Smooth muscle cell of the brain vasculature (primary cell): ENCODE results near the gene CDC123.
"Not testable (repeated sequence)": the region's sequence is repeated elsewhere in the genome, so short reads cannot be mapped to it uniquely, and the experiment has no call there.

Source experiments
- DNase-seq: peaks from one replicate; pipeline ENCODE4 v3.0.0-alpha.2; 2012; ENCODE audit warnings: low read depth, low spot score

The CDC123 gene, protein sequence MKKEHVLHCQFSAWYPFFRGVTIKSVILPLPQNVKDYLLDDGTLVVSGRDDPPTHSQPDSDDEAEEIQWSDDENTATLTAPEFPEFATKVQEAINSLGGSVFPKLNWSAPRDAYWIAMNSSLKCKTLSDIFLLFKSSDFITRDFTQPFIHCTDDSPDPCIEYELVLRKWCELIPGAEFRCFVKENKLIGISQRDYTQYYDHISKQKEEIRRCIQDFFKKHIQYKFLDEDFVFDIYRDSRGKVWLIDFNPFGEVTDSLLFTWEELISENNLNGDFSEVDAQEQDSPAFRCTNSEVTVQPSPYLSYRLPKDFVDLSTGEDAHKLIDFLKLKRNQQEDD

DNA sequence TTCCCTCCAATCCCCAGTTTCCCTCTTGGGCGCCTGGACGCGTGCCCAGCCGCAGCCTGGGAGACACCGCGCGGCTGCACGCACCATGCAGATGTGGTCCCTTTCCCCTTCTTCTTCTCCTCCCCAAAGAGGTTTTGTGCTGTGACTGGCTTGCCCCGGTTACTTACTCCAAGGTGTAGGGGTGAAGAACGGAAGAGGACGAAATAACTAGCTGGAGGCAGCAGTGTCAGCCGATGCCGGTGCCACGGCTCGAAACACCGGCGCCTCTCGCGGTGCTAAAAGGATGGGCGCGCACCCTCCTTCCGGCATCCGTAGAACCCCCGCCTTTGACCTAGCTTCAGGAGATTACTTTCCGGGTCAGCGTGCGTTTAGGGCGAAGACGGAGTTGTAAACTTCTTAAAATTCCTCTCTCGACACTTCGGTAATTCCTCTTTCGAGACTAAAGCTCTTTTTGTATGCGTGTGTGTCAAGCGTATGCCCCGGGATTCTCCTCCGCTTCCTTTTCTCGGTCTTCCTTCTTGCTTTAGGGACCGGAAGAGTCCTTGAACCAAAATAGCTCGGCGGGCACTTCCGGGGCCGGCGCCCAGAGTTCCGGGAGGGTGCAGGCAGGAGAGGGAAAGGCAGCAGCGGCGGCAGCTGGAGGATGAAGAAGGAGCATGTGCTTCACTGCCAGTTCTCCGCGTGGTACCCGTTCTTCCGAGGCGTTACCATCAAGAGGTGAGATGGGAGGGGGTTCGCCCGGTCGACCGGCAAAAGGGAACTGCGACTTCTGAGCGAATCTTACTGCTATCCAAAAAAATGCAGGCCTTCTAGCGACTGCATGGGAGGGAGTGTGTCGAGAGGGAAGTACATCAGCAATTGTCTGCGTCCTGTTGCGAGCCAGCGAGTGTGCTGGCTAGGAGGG lies at the start of gene CDC123, which contains the start of gene NUDT5:
CDC123 (plus strand) TSS at position 586 of the 904 bp plus-strand sequence; CDS start at position 644, 58 bp downstream.
NUDT5 (minus strand) TSS at position 289 of the 904 bp plus-strand sequence. CDS start 9,600 bp downstream, outside the sequence.
- peak; percentile 77 for DNase-seq

DNA sequence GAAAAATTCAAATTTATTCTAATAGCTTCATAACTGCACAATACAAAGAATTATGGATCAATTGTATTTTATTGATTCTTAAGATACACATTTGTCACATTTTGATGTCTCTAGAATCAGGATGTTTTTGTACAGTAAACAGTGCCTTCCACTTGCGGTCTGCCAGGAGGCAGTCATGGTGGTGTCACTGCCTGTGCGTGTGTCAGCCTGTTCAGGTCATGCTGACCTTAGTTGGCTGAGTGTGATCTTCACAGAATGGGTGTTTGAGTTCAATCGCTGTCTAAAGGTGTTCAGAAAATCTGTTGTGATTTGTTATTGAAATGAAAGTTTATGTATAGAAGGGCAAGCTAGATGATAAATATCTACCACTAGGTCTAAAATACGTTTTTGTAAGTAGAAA lies 45.8 kb upstream of the CDC123 start:
- no peak for DNase-seq

DNA sequence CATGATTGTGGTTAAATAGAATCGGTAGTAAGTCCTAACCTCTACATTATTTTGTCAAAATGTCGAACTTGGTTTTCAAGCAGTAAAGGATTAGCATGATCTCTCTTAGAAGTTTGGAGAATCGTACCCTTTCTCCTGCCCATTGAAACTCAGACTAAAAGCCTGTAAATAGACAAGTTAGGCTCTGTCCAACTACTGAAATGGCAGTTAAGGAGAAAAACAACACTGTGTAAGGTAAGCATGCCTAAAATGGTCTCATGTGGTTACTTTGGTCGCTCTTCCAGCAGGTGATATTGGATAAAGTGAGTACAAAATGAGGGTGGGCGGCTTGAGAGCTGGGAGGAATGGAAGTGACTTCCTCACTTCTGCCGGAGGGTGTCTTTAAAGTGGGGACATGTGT lies 41.5 kb upstream of the CDC123 start:
- no peak for DNase-seq

DNA sequence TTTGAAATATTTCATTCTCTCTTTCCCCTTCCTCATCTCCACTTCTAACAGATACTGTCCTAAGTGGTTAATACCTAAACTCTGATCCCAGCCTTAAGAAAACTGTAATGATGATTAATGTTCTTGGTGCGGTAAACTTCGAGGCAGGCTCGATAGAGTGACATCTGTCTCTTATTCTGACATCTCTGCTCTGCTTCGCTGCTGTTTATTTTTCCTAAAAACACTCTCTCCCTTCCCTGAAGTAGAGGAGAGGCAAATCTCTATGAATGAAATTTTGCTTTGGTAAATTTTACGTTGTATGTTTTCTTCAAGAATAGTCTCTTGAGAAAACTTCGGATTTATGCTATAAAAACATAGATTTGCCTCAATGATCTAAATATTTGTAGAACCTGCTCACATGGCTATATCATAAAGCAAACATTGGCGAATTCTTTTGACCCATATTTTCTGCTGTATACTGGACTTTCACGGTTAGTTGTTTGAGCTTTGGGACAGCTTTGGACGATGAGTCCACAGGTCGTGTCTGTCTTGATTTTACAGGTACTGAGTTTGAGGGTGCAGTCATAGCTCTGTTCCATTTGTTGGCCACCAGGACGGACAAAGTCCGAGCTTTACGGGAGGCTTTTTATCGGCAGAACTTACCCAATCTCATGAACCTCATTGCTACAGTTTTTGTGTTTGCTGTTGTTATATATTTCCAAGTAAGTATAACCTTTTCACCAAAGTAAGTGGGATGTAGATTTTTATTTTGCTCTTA lies 39.4 kb upstream of the CDC123 start:
- no peak for DNase-seq

DNA sequence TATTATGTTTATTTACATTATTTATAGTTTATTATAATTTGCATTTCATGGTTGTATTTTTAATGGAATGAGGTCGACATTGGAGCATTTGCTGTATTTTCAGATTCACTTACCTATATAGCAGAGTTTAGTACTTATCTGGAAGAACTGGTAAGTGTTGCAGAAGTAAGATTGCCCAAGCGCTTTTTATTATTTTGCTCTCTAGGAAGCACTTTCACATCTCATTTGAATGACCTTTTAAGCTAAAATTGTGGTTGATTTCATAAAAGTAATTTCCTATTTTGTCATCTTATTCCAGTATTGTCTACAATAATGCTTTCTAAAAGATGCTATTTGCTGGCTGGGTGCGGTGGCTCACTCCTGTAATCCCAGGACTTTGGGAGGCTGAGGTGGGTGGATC lies 37.9 kb upstream of the CDC123 start:
- DNase-seq, result no peak

DNA sequence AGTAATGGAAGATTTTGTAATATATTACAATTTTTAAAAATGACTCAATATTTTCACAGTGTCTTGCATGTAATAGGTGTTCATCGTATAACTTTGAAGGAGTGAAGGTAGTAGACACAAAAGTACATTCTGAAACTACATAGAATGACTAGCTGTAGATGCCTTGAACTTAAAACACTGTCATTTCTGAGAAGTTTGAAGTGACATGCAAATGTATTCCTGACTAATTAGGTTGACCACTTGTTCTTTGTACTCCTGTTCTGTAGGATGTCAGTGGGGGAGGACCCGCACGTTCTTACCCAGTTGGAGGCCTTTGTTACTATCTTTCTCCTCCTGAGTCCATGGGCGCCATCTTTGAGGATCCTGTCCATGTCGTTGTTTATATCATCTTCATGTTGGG lies 35.3 kb upstream of the CDC123 start:
- DNase-seq, result no peak

DNA sequence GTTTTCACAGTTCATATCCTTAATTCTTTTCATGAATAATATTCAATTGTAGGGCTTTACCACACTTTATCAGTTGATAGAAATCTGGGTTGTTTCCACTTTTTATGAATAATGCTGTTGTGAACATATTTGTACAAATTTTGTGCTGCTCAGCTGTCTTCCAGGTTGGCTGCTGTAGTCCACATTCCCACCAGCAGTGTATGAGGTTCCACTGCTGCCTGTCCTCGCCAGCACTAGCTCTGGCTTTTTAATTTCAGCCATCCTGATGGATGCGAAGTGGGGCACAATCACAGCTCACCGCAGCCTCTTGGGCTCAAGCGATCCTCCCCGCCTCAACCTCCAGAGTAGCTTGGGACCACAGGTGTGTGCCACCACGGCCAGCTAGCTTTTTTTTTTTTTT lies 33.1 kb upstream of the CDC123 start:
- no peak for DNase-seq

DNA sequence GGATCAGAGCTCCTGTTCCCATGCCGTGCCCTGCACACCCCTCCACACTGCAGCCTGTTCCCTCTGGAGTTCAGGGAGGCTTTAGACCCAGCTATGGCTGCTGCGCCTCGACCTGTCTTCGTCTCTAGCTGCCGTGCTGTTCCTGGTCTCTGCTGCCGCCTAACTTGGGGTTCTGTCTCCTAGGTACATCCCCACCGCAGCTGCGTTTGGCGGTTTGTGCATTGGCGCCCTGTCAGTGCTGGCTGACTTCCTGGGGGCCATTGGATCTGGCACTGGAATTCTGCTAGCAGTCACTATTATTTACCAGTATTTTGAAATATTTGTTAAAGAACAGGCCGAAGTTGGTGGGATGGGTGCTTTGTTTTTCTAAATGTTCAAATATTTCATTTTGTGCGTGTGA lies 31.9 kb upstream of the CDC123 start:
- no peak for DNase-seq

DNA sequence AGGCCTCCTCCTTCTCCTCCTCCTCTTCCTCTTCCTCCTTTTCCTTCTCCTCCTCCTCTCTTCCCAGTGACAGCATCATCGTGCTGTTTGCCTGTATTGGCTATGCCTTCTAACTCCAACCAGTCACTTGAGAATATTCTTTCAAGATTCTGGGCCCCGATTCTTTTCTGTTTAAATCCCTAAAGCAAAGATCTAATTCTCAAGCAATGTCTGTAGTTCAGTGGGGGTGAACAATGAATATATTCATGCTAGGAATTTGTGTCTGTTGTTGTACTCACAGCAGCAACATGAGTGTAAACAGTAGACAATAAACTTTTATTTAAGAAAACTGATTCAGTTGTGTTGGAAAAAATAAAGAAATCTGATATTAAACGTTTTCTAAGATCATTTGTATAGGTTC lies 31.0 kb upstream of the CDC123 start:
- no peak for DNase-seq

DNA sequence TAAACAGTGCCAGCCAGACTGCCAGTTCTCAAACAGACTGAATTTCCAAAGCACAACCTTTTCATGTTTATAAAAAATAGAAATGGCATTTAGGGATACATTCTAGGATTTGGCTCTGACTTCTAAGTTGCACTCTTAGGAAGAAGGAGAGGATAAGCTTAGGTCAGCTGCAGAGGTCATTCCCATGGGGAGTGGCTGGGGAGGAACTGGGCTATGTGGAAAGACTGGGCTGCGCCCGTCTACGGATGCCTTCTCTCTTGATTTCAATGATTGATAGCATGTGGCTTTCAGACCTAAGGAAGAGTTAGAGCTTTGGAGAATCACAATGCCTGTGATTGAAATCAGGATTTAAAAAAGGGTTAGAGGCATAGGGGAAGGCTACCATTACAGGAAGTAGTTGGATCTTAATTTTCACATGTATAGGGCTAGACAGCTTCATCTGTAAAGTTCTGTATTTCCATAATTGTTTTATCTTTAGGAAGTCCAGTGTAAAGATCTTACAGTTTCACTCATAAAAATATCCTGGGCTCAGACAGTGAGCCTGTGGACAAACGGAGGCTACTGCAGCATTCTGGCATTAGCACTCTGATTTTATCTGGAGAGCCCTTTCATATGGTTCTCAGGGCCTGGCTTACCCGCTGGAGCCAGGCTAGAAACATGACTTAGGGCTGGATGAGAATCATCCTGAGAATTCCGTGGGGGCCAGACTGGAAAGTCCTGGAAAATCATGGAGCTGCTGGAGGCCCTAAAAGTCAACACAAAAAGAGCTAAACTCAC lies 29.8 kb upstream of the CDC123 start:
- DNase-seq, result no peak

DNA sequence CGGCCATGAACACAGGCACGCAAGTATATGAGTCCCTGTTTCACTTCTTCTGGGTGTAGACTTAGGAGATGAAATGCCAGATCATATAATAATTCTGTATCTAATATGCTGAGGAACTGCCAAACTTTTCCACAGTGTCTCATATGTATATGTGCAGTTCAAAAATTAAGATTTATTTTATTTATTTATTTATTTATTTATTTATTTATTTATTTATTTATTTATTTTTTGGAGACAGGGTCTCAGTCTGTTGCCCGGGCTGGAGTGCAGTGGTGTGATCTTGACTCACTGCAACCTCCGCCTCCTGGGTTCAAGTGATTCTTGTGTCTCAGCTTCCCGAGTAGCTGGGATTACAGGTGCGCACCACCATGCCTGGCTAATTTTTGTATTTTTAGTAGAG lies 24.5 kb upstream of the CDC123 start:
- DNase-seq, result not testable (repeated sequence)

DNA sequence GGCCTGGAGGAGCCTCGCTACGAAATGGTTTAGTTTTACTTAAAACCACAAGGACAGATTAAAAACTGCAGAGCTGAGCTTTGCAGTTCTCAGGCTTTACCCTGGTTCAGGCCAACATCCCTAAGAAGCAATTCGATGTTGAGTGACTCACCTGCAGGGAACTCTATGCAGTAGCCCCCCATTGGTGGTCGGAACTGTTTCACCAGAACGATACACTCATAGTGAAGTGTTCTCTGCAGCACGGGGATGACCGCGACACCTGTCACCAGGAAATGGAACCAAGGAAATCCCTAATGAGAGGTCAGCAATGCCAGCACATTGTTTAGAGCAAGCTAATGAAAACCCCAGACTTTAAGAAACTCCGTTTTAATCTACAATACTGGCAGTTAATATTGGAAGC lies 18.3 kb upstream of the CDC123 start:
- DNase-seq, result no peak

DNA sequence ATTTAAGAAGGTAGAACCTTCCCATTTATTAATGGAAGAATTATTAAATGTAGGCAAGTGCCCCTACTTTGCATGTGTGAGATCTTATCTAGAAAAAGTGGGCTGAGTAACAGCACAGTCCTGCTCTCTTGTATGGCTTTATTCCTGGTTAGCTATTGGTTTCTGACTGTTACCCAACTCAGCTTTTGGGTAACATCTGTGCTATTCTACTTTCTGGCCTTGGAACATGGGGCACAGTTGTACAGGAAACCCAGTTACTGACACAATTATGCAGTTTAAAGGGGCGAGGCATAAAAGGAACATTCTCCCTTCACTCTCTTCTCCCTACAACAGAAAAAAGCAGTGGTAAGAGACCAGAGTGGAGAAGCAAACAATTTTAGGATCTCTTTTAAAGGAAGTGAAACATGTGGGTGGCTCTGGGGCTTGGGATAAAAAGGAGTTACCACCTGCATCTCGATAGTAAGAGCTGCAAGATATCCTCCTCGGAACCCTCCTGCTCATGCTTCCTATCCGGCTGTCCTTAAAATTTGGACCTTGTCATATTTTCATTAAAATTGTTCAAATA lies 16.3 kb upstream of the CDC123 start:
- no peak for DNase-seq

DNA sequence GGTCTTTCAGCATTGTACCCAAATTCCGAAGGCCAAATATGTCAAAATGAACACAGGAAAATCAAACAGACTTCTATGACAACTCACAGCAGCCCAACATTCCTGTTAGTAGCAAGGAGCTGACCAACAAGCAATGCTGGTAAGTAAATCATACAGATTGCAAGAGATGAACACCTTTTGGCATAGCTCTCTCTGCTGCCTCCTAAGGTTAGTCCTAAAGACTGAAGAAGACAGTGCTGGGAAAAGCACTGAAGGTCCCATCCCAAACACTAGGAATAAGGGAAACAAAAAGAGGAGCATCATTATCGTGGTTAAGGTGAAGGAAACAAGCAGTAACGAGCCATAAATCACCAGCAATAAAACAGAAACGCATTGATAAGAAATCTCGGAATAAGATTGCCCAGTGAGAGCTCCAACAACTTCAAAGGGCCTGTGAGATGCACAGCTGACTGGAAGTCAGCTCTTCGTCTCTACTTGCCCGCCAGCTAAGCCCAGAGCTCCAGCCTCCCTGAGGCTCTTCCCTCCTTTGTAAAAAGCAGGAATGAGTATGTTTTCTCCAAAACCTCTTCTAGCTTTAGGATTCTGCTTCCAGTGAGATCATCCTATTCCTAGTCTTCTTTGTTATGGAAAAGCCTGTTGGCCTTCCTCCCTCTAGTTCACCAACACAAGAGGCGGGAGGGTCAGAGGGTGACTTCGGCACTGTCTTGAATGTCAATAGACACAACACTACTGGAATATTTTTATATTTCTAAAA lies 15.6 kb upstream of the CDC123 start:
- DNase-seq, result no peak

DNA sequence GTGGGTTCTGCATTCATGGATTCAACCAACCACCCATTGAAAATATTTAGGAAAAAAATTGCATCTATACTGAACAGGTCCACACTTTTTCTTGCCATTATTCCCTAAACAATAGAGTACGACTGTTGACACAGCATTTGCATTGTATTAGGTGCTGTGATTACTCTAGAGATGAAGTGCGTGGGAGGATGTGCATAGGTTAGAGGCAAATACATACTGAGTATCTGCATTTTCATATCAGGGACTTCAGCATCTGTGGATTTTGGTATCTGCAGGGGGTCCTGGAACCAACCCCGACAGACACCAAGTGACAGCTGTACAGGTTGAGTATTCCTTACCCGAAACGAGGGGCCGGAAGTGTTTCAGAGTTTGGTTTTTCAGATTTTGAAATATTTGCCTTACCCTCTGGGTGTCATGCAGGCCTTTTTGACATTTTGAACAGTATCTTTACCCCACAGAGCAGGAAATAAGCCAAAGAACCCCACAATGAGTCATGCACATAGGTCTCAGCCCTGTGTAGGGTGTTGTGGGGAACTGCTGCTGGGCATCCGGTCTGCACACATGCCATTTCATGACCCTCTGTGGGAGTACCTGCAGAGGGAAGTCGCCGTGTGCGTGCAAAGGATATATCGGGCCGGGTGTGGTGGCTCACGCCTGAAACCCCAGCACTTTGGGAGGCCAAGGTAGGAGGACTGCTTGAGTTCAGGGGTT lies 14.8 kb upstream of the CDC123 start:
- DNase-seq, result no peak

DNA sequence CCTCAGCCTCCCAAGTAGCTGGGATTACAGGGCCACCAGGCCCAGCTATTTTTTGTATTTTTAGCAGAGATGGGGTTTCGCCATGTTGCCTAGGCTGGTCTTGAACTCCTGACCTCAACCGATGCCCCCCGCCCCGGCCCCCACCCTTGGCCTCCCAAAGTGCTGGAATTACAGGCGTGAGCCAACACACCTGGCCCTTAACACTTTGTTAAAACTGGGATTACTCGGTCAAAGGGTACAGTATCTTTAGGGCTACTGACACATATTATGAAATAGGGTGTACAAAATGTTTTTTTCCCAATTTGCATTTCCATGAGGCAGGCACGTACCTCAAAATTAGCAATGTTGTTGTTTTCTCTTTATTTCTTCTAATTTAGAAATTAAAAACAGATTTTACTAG lies 11.8 kb upstream of the CDC123 start:
- DNase-seq, result no peak

DNA sequence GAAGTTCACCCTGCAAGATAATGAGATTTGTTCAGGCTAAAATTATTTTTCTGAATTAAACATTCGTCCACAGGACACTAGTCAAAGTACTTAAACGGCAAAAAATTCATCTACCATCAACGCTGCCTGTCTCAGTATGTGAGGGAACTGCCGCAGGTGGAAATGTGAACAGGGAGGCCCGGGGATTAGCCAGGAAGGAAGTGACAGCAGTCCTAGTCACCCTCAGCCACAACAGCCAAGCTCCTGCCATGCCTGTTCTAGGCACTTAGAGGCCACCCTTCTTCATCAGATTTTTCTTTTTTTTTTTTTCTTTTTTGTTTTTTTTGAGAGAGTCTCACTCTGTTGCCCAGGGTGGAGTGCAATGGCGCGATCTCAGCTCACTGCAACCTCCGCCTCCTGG lies 9.7 kb upstream of the CDC123 start:
- no peak for DNase-seq

DNA sequence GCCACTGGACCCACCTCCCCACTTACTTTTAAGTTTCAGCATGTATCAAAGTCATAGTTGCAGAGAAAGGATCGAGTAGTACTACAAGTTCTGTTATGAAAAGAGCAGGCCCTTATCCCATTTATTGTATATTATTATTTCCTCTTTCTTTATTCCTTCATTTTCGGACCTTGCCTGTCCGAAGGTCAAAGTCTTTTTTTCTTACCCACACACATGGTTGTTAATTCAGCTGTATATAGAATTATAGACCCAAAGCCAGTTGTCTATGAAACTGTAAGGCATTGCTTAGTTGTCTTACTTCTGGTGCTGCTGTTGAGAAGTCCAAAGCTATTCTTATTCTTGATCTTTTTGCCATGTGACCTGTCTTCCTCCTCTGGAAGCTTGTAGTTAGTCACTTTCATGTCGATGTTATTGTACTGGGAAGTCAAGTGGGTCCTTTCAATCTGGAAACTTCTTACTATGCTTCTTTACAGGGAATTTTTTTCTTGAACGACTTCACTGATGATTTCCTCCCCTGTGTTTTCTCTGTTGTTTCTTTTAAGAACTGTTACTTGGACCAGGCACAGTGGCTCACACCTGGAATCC lies 8.6 kb upstream of the CDC123 start:
- DNase-seq, result no peak

DNA sequence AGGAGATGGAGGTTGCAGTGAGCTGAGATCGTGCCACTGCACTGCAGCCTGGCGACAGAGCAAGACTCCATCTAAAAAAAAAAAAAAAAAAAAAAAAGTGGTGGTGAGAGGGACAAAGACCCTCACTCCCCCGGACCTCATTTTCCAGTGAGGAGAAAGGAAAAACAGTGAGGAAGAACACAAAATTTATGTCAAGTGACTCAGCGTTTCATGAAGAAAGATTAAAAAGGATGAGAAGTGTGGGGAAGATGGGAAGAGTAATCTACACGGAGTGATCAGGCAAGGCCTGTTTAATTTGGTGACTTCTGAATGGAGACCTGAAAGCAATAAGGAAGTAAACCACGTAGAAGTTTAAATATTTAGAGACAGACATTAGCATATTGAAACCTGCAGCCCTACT lies 7.3 kb upstream of the CDC123 start:
- DNase-seq, result no peak
